Upper lobe of left lung (tissue), 4 donors: ENCODE results near the gene BTBD10.

Experiments
- POLR2AphosphoS5 ChIP-seq, 2 donors: sonication (generic); formaldehyde crosslinking; IDR thresholded peaks; one replicate each; pipeline ENCODE4 v1.5.1; 2017; ENCODE audit warnings: antibody characterized with exemption in 2 of 2
- TF ChIP-seq, protein P1 (sequence below), 6 experiments: fragments of 450-650 bp in 4 of 6; fragments of 200-600 bp in 2 of 6; sonication (generic) in 2 of 6; IDR thresholded peaks; one replicate each; pipeline ENCODE4 v1.5.1; 2016 to 2019; ENCODE audit warnings: antibody characterized with exemption in 6 of 6

DNA sequence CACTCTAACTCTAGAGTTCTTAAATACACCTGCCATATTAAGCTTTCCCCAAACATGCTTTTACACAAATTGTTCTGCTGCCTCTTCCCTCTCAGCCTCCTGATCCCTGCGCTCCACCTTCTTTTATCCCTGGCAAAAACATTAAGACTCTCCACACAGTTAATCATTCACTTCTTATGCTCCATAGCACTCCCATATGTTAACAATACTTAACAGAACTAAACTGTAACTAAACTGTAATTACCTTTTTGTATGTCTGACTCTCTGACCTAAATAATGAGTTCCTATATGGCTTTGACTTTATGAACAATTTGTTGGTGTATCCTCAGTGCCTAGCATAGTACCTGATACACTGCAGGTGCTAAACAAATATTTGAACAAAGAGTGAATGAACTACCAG lies 71.8 kb downstream of the BTBD10 start:
- TF ChIP-seq, protein P1, sequence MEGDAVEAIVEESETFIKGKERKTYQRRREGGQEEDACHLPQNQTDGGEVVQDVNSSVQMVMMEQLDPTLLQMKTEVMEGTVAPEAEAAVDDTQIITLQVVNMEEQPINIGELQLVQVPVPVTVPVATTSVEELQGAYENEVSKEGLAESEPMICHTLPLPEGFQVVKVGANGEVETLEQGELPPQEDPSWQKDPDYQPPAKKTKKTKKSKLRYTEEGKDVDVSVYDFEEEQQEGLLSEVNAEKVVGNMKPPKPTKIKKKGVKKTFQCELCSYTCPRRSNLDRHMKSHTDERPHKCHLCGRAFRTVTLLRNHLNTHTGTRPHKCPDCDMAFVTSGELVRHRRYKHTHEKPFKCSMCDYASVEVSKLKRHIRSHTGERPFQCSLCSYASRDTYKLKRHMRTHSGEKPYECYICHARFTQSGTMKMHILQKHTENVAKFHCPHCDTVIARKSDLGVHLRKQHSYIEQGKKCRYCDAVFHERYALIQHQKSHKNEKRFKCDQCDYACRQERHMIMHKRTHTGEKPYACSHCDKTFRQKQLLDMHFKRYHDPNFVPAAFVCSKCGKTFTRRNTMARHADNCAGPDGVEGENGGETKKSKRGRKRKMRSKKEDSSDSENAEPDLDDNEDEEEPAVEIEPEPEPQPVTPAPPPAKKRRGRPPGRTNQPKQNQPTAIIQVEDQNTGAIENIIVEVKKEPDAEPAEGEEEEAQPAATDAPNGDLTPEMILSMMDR (IDR thresholded peaks at IDR 0.05), result no peak
- no peak for TF ChIP-seq POLR2AphosphoS5 (IDR thresholded peaks at IDR 0.05)
